Measurements from ENCODE around the gene E2F8. TPM values are rescaled to one million over a fixed set of nuclear protein-coding genes. Genes with fewer than 3 reads are reported as not detected.

E2F8 gene
- total RNA-seq, 4 donors from 2014 or later: 0.64 to 1.2 (median 1.2) TPM; not detected in 1

DNA sequence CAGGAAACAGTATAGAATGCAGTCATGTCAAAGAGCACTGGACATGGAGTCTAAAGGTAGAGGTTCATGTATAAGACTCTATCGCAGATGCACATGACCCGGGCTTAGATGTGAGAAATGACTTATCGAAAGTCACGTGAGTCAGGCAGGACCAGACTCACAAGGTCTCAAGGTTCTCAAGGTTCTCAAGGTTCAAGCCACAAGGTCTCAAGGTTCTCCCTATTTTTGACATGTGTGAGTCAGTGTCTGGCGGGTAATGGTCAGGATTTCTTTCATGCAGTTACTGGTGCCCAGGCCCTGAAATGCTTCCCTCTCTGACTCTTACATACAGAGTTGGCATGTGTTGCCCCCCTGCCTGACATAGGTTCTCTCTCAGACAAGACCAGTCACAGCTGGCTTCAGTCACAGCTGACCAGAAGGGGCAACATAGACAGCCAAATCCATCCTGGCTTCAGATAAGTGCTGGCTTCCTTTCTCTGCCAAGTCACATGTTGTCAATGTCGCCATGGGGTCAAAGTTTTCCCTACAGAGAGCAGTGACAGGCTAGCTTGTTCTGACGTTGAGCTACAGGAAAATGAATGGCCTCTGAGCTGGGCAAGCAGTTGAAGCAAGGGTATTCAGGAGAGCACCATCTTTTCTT is 49.1 kb downstream of the E2F8 start:
- TF ChIP-seq POLR2A (IDR thresholded peaks at IDR 0.05) (no peak), EP300 (IDR thresholded peaks at IDR 0.05; ENCODE audit: low read depth) (no peak), POLR2AphosphoS5 (IDR thresholded peaks at IDR 0.05) (no peak)
- TF ChIP-seq, protein P1, sequence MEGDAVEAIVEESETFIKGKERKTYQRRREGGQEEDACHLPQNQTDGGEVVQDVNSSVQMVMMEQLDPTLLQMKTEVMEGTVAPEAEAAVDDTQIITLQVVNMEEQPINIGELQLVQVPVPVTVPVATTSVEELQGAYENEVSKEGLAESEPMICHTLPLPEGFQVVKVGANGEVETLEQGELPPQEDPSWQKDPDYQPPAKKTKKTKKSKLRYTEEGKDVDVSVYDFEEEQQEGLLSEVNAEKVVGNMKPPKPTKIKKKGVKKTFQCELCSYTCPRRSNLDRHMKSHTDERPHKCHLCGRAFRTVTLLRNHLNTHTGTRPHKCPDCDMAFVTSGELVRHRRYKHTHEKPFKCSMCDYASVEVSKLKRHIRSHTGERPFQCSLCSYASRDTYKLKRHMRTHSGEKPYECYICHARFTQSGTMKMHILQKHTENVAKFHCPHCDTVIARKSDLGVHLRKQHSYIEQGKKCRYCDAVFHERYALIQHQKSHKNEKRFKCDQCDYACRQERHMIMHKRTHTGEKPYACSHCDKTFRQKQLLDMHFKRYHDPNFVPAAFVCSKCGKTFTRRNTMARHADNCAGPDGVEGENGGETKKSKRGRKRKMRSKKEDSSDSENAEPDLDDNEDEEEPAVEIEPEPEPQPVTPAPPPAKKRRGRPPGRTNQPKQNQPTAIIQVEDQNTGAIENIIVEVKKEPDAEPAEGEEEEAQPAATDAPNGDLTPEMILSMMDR (IDR thresholded peaks at IDR 0.05): no peak
- H3K27me3 ChIP-seq: no peaks in the 10 kb centered on the region
- no peak overlapping the region for H3K27ac ChIP-seq
- no peak overlapping the region for H3K4me3 ChIP-seq
- peaks cover 0 to 5% (median 0%) of the 10 kb centered on the region in 4 donors for H3K4me1 ChIP-seq
- DNase-seq: peak; percentile 13
- in situ Hi-C loops (cut with MboI; ENCODE audit: low pct_ligation_motif_present in 1 of 4, low pct_unique_long_range_greater_than_20kb in 1 of 4, low sequenced_read_pairs in 3 of 4): no loop called here
- H3K36me3 ChIP-seq: no peaks in the 10 kb centered on the region
- no peaks in the 10 kb centered on the region for H3K9me3 ChIP-seq
- intact Hi-C loops (cut with DNase I; ENCODE audit: low total_unique reads): no loop called here
- 72 to 100% methylated on average over 1 to 7 of the region's 7 CpGs for WGBS, 2 donors (ENCODE audit: low coverage in 1 of 2)

DNA sequence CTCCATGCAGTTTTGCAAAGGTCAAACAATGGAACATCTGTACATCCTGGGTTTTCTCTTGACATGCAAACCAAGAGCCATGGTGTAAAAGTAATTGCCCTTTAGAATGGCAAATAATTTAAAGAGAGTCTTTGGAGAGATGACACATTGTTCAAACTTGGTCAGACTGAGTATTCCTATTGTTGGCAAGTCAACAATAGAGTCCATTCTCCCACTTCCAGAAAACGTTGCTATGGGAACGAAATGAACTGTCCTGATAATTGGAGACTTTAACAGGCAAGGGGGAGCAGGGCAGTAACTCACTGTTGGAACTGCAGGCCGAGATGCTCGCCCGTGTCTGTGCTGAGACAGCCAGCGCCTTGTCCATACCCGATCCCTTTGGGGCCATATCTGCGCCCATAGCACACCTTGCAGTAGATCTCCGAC is 52.9 kb downstream of the E2F8 start:
- in situ Hi-C loops (cut with MboI; ENCODE audit: low pct_ligation_motif_present in 1 of 4, low pct_unique_long_range_greater_than_20kb in 1 of 4, low sequenced_read_pairs in 3 of 4) (no loop called here), intact Hi-C loops (cut with DNase I; ENCODE audit: low total_unique reads) (no loop called here)
- 83% methylated on average over 9 of the region's 9 CpGs; no CpG with 5 or more reads in 1 of the 2 donors for WGBS, 2 donors (ENCODE audit: low coverage in 1 of 2)
- no peak for DNase-seq
- Histone ChIP-seq H3K4me1 (no peaks in the 10 kb centered on the region), H3K36me3 (no peaks in the 10 kb centered on the region), H3K27ac (no peak overlapping the region), H3K27me3 (no peaks in the 10 kb centered on the region), H3K4me3 (no peak overlapping the region), H3K9me3 (no peaks in the 10 kb centered on the region)
- TF ChIP-seq POLR2AphosphoS5 (IDR thresholded peaks at IDR 0.05) (no peak), EP300 (IDR thresholded peaks at IDR 0.05; ENCODE audit: low read depth) (no peak), POLR2A (IDR thresholded peaks at IDR 0.05) (no peak)
- TF ChIP-seq, protein P1 (IDR thresholded peaks at IDR 0.05): no peak

DNA sequence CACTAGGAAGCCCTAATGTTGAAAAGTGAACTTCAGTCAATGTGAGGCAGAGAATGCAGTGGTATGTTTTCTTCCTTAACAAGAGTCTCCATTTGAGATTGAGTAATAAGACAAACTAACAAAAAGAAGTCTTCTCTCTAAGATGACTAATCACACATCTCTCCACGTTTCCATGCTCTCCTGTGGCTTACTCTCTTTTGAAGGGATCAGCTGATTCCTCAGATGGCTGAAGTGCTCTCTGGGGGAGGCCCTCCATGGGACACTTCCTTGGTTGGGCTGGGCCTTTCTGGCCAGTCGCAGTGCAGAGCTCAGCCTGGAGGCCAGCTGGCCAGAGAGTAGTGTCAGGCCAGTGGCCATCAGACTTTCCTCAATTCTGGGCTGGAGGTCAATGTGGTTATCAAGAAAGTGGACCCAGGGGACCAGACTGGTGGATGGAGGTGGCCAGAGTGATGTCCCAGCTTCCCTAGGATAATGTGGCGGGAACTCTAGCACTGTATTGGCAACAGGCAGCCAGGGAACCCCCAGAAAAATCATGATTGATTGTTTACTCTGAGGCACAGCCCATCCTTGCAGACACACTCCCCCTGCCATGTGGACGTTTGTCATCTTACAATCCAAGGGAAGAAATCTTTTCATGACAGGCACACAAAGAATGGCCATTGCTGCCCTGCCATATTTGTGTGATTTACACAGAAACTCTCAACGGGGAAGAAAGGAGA is 53.5 kb downstream of the E2F8 start:
- DNase-seq: no peak
- in situ Hi-C loops (cut with MboI; ENCODE audit: low pct_ligation_motif_present in 1 of 4, low pct_unique_long_range_greater_than_20kb in 1 of 4, low sequenced_read_pairs in 3 of 4): no loop called here
- WGBS, 2 donors (ENCODE audit: low coverage in 1 of 2): 58 to 64% methylated on average over 2 to 5 of the region's 5 CpGs
- no peak for TF ChIP-seq POLR2AphosphoS5 (IDR thresholded peaks at IDR 0.05)
- no peak for TF ChIP-seq EP300 (IDR thresholded peaks at IDR 0.05; ENCODE audit: low read depth)
- TF ChIP-seq, protein P1 (IDR thresholded peaks at IDR 0.05): no peak
- H3K9me3 ChIP-seq: no peaks in the 10 kb centered on the region
- no peaks in the 10 kb centered on the region for H3K27me3 ChIP-seq
- intact Hi-C loops (cut with DNase I; ENCODE audit: low total_unique reads): no loop called here
- H3K4me3 ChIP-seq: no peak overlapping the region
- H3K4me1 ChIP-seq: no peaks in the 10 kb centered on the region
- no peak overlapping the region for H3K27ac ChIP-seq
- H3K36me3 ChIP-seq: no peaks in the 10 kb centered on the region

DNA sequence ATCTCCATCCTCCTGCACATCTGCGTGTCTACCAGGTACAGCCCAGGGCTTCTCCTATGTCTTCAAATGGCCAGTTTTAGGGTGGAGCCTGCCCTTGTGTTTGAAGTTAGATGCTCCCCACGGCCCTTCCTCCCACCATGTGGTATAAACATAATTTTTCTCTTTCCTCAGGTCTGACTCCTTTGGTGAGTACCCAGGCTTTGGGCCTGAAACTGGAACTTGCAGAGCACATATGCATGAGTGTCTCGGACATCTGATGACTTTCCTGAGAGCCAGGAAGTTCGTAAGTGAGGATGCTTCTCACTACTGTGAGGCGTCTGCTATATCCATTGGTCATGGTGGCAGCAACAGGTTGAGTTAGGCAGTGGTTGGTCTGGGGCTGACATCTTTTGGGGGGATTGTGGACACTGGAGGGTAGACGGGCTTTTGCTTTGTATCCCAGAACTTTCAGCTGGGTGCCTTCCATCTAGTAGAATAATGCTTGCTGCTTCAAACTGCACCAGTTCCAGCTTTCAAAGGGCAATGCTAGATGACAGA is 55.2 kb downstream of the E2F8 start:
- Histone ChIP-seq H3K4me1 (no peaks in the 10 kb centered on the region), H3K9me3 (no peaks in the 10 kb centered on the region), H3K27me3 (no peaks in the 10 kb centered on the region), H3K4me3 (no peak overlapping the region), H3K36me3 (no peaks in the 10 kb centered on the region), H3K27ac (no peak overlapping the region)
- 73 to 76% methylated on average over 2 to 6 of the region's 6 CpGs for WGBS, 2 donors (ENCODE audit: low coverage in 1 of 2)
- DNase-seq: no peak
- in situ Hi-C loops (cut with MboI; ENCODE audit: low pct_ligation_motif_present in 1 of 4, low pct_unique_long_range_greater_than_20kb in 1 of 4, low sequenced_read_pairs in 3 of 4): no loop called here
- TF ChIP-seq POLR2AphosphoS5 (IDR thresholded peaks at IDR 0.05): no peak
- TF ChIP-seq POLR2A (IDR thresholded peaks at IDR 0.05): no peak
- TF ChIP-seq EP300 (IDR thresholded peaks at IDR 0.05; ENCODE audit: low read depth): no peak
- TF ChIP-seq, protein P1 (IDR thresholded peaks at IDR 0.05): no peak
- intact Hi-C loops (cut with DNase I; ENCODE audit: low total_unique reads): no loop called here
